Mucosa of rectum (tissue), 2 donors: ENCODE data around the gene CCDC83.

ENCODE experiments used
- H3K27ac ChIP-seq, 2 donors: one replicate each; pipeline ENCODE4 v1.7.0; 2013; ENCODE audit warnings: inconsistent platforms in 2 of 2, low read depth in 2 of 2, low read length in 2 of 2
- H3K27me3 ChIP-seq, 2 donors: one replicate each; pipeline ENCODE4 v1.7.0; 2013; ENCODE audit warnings: low read length in 2 of 2; ENCODE audit not compliant: control insufficient read depth in 2 of 2, insufficient read depth in 2 of 2
- H3K36me3 ChIP-seq, 2 donors: one replicate each; pipeline ENCODE4 v1.7.0; 2013; ENCODE audit warnings: low read length in 2 of 2; ENCODE audit not compliant: control insufficient read depth in 2 of 2, insufficient read depth in 2 of 2
- H3K4me1 ChIP-seq, 2 donors: one replicate each; pipeline ENCODE4 v1.7.0; 2013; ENCODE audit warnings: low read length in 2 of 2, mild to moderate bottlenecking in 1 of 2; ENCODE audit not compliant: control insufficient read depth in 2 of 2, insufficient read depth in 2 of 2
- H3K4me3 ChIP-seq, 2 donors: one replicate each; pipeline ENCODE4 v1.7.0; 2013; ENCODE audit warnings: low read length in 2 of 2
- H3K9ac ChIP-seq, 2 donors: one replicate each; pipeline ENCODE4 v1.7.0; 2013; ENCODE audit warnings: low read length in 2 of 2, low read depth in 1 of 2, mild to moderate bottlenecking in 1 of 2
- H3K9me3 ChIP-seq, 2 donors: one replicate each; pipeline ENCODE4 v1.7.0; 2013; ENCODE audit warnings: low read length in 2 of 2; ENCODE audit not compliant: control insufficient read depth in 2 of 2
- donor health status: healthy.
- donor health status: Normal muscosa, but diverticular disease.

The CCDC83 gene

DNA sequence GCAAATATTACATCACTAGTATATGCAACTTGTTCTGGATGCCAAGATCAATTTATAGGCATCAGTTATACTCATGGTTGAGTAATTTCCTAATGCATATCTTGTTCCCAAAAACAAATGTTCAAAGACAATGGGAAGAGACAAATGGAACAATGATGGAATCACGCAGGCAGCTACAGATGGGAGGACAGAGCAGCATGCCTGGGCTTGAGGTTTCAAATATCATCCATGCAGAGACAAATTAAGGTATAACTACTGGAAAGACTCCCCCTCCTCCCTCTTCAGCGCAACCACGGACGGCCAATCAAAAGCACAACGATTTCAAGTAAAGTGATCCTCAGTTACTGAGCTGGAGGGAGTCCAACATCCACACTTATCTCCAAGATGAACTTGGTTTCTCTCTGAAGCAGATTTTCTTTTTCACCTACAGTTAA lies 106.8 kb downstream of the CCDC83 start:
- no peak overlapping the region for H3K4me3 ChIP-seq
- H3K4me1 ChIP-seq = peaks cover 0 to 4% of the 10 kb centered on the region in 2 donors
- no peak overlapping the region for H3K27ac ChIP-seq
- peaks cover 38 to 40% of the 10 kb centered on the region in 2 donors for H3K36me3 ChIP-seq
- H3K27me3 ChIP-seq = no peaks in the 10 kb centered on the region
- H3K9ac ChIP-seq = no peak overlapping the region
- no peaks in the 10 kb centered on the region for H3K9me3 ChIP-seq

GRCh38 chr11:85965202-85965601 lies 110.0 kb downstream of the CCDC83 start:
- Histone ChIP-seq H3K4me1 (no peaks in the 10 kb centered on the region), H3K27ac (no peak overlapping the region), H3K4me3 (no peak overlapping the region), H3K36me3 (peaks cover 37 to 39% of the 10 kb centered on the region in 2 donors), H3K9ac (no peak overlapping the region), H3K9me3 (no peaks in the 10 kb centered on the region), H3K27me3 (no peaks in the 10 kb centered on the region)

DNA sequence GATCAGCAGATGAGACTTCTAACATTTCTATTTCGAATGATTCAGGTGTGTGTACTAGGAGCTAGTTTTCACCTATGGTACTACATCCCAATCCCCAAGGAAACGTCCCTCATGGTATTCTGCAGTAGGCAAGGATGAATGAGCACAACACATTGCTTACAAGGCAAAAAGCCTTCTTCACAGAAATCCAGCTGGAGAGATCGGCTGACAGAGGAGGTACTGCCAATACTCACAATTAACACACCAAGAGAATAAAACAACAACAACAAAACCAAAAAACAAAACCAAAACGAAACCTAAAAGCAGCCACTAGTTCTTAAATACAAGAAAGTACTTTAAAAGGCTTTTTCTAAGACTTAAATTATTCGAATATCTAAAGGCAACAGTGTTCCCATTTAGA lies 112.3 kb downstream of the CCDC83 start:
- peaks cover 34 to 41% of the 10 kb centered on the region in 2 donors for H3K36me3 ChIP-seq
- no peaks in the 10 kb centered on the region for H3K27me3 ChIP-seq
- H3K9ac ChIP-seq = no peak overlapping the region
- no peaks in the 10 kb centered on the region for H3K4me1 ChIP-seq
- no peaks in the 10 kb centered on the region for H3K9me3 ChIP-seq
- H3K27ac ChIP-seq = no peak overlapping the region
- no peak overlapping the region for H3K4me3 ChIP-seq
